Left ventricle myocardium inferior (tissue), 1 donor: Measurements from ENCODE around the gene SLC10A2. TPM values are rescaled to one million over a fixed set of nuclear protein-coding genes. Genes with fewer than 3 reads are reported as not detected.

Experiments
- DNase-seq: peaks from one replicate; pipeline ENCODE4 v3.0.0-alpha.2; 2020
- H3K27ac ChIP-seq: fragments of 200-600 bp; replicated peaks from 2 replicates; pipeline ENCODE4 v1.8.0; 2021
- H3K27me3 ChIP-seq: fragments of 200-600 bp; 2 replicates; pipeline ENCODE4 v1.8.0; 2021; ENCODE audit warnings: low read depth
- H3K36me3 ChIP-seq: fragments of 200-600 bp; 2 replicates; pipeline ENCODE4 v1.8.0; 2021
- H3K4me1 ChIP-seq: fragments of 200-600 bp; 2 replicates; pipeline ENCODE4 v1.8.0; 2021
- H3K4me3 ChIP-seq: fragments of 200-600 bp; 2 replicates; pipeline ENCODE4 v1.8.0; 2021; ENCODE audit warnings: mild to moderate bottlenecking, moderate library complexity
- H3K9me3 ChIP-seq: fragments of 200-600 bp; replicated peaks from 2 replicates; pipeline ENCODE4 v1.8.0; 2021
- CTCF ChIP-seq: fragments of 200-600 bp; IDR thresholded peaks from 2 replicates; pipeline ENCODE4 v1.8.0; 2021; ENCODE audit warnings: antibody characterized with exemption, mild to moderate bottlenecking, borderline replicate concordance
- intact Hi-C: fragments of 100-400 bp; cut with micrococcal nuclease; formaldehyde crosslinking; loops from one replicate; pipeline ENCODE4 v1.11.0; 2022
- total RNA-seq: library from RNA; stranded (reverse); fragmentation: NEBNext Ultra II Directional; extraction: Animal tissue kit (Norgen Biotek cat#: 25700); gene quantifications from one replicate; pipeline ENCODE4 v1.2.1, GENCODE V29; 2021
- donor health status: DM: no; HTN: yes; CAD: no; lungs with severe emphysema.

The SLC10A2 gene
- total RNA-seq, 1 donor from 2014 or later: not detected

- H3K36me3 ChIP-seq: no peaks in the 10 kb centered on the region
- H3K4me1 ChIP-seq: peaks cover 23% of the 10 kb centered on the region
- no peaks in the 10 kb centered on the region for H3K9me3 ChIP-seq
- intact Hi-C loops: no loop called here
- TF ChIP-seq CTCF: no peak
- H3K27me3 ChIP-seq: no peaks in the 10 kb centered on the region
- H3K4me3 ChIP-seq: no peak overlapping the region
- DNase-seq: no peak
- no peak overlapping the region for H3K27ac ChIP-seq
Measured at GRCh38 chr13:103003631-103004030, 62.6 kb downstream of the SLC10A2 start.

- DNase-seq: no peak
- Histone ChIP-seq H3K4me3 (no peak overlapping the region), H3K4me1 (peaks cover 23% of the 10 kb centered on the region), H3K27ac (no peak overlapping the region), H3K9me3 (no peaks in the 10 kb centered on the region), H3K36me3 (no peaks in the 10 kb centered on the region), H3K27me3 (no peaks in the 10 kb centered on the region)
- TF ChIP-seq CTCF: no peak
- intact Hi-C loops: no loop called here
Measured at GRCh38 chr13:103002279-103002678, 63.9 kb downstream of the SLC10A2 start.

- Histone ChIP-seq H3K36me3 (no peaks in the 10 kb centered on the region), H3K27ac (no peak overlapping the region), H3K4me3 (no peak overlapping the region), H3K9me3 (peaks cover 8% of the 10 kb centered on the region), H3K27me3 (no peaks in the 10 kb centered on the region), H3K4me1 (peaks cover 8% of the 10 kb centered on the region)
- no peak for TF ChIP-seq CTCF
- DNase-seq: no peak
- intact Hi-C loops: no loop called here
Measured at GRCh38 chr13:103000157-103000556, 66.1 kb downstream of the SLC10A2 start.

- Histone ChIP-seq H3K27ac (no peak overlapping the region), H3K27me3 (no peaks in the 10 kb centered on the region), H3K36me3 (no peaks in the 10 kb centered on the region), H3K4me1 (peaks cover 4% of the 10 kb centered on the region), H3K4me3 (no peak overlapping the region), H3K9me3 (peaks cover 11% of the 10 kb centered on the region)
- no peak for DNase-seq
- no peak for TF ChIP-seq CTCF
- intact Hi-C loops: no loop called here
Measured at GRCh38 chr13:102999499-102999898, 66.7 kb downstream of the SLC10A2 start.

Other genes with a start within 250 kb of the SLC10A2 start
- 30.4 TPM for gene ERCC5, start 220.4 kb downstream of the SLC10A2 start, total RNA-seq